Ectodermal cell (in vitro differentiated cells): ENCODE measurements around the gene PPAT. TPM values are rescaled to one million over a fixed set of nuclear protein-coding genes. Genes with fewer than 3 reads are reported as not detected.
"Not testable (repeated sequence)": the region's sequence is repeated elsewhere in the genome, so short reads cannot be mapped to it uniquely, and the experiment has no call there.

Experiments
- H3K27ac ChIP-seq: 2 replicates; pipeline ENCODE4 v1.7.0; 2013; ENCODE audit warnings: mild to moderate bottlenecking, low read depth, low read length; ENCODE audit not compliant: insufficient read depth, poor library complexity, severe bottlenecking
- H3K27me3 ChIP-seq: 2 replicates; pipeline ENCODE4 v1.7.0; 2013; ENCODE audit warnings: mild to moderate bottlenecking, low read length; ENCODE audit not compliant: insufficient read depth, control insufficient read depth, poor library complexity, severe bottlenecking
- H3K36me3 ChIP-seq: one replicate; pipeline ENCODE4 v1.7.0; 2013; ENCODE audit warnings: low read length; ENCODE audit not compliant: control insufficient read depth, insufficient read depth
- H3K4me1 ChIP-seq: one replicate; pipeline ENCODE4 v1.7.0; 2013; ENCODE audit warnings: low read length; ENCODE audit not compliant: control insufficient read depth, insufficient read depth
- H3K4me3 ChIP-seq: 2 replicates; pipeline ENCODE4 v1.7.0; 2013; ENCODE audit warnings: low read depth, low read length, control low read depth; ENCODE audit not compliant: insufficient read depth
- H3K9me3 ChIP-seq: 2 replicates; pipeline ENCODE4 v1.7.0; 2013; ENCODE audit warnings: mild to moderate bottlenecking, low read length, moderate library complexity; ENCODE audit not compliant: control insufficient read depth
- WGBS, 2 experiments: methylation state at CpG; one replicate each; pipeline ENCODE4 v1.1.7; 2013; ENCODE audit warnings: missing lambda C conversion rate in 2 of 2; 5-methylcytosine and 5-hydroxymethylcytosine counted together
- polyA plus RNA-seq, 4 experiments: library from polyadenylated mRNA; stranded (reverse); fragments of 50-300 nt; gene quantifications; one replicate each; pipeline ENCODE4 v1.2.3, GENCODE V29; 2013

PPAT gene
- 60.5 TPM for polyA plus RNA-seq (2013, experiment 1 of 4)
- polyA plus RNA-seq (2013, experiment 2 of 4) = 62.5 TPM
- 43.1 TPM for polyA plus RNA-seq (2013, experiment 3 of 4)
- 44.2 TPM for polyA plus RNA-seq (2013, experiment 4 of 4)

DNA sequence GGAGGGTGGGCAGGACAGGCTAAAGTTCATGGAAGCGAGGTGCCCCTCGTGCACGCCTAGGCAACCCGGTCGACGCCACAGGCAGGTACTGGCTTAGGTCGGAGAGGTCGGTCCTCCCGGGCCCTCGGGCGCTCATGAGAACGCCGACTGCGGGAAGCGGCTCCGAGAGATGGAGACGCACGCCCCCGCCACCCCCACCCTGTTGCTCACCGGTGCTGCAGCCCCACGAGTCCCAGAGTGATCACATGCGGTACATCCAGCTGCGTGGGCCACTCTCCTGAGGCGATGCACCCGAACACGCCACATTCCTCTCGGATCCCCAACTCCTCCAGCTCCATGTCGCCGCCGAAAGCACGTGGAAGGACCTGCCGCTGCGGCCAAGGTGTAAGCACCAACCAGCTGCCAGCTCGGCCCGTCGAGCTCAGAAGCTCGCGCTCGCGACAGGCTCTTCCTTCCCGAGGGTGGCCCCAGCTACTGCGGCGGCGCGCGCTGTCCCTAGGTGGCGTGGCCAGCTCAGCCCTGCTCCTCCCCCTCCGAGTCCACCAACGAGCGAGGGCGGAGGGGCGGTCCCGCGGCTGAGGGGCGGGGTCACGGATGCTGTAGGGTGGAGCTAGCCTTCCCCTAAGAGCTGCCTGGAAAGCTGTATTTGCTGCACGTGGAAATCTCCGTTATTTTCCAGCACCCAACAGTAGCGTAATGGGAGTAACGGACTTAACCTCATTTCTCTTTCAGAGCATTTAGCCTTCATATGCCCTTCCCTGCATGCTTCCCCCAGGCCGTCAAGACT lies at the start of gene PPAT:
TSS of gene PPAT (minus strand) at position 476 of the 787 bp plus-strand sequence. CDS start at position 338, 138 bp downstream.
- Histone ChIP-seq H3K36me3 (no peaks in the 10 kb centered on the region), H3K27ac (peak within 1 kb of the TSS; percentile 86), H3K27me3 (no peaks in the 10 kb centered on the region), H3K9me3 (no peaks in the 10 kb centered on the region), H3K4me3 (peak within 1 kb of the TSS; percentile 81), H3K4me1 (peaks cover 10% of the 10 kb centered on the region)
- 0% methylated on average over 61 of the region's 61 CpGs for WGBS, 2 experiments

DNA sequence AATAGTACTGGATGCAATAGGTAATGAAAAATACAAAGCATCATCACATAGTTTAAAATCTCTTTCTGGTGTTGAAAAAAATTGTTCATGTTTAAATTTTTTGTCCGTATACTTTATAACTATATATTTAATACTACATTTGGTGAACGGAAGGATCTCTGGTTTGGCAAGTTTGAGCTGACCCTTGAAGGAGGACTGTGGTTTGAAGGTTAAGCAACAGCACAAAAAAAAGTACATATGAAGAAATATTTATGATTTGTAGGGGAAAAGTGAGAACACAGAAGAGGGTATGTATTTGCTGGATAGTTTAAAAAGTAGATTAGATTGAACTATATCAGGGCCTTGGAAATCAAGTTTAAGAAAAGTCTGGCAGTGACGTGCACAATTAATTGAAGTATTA lies 45.3 kb upstream of the PPAT start:
- 97 to 98% methylated on average over 2 of the region's 3 CpGs for WGBS, 2 experiments

GRCh38 chr4:56477192-56477702 lies 41.8 kb upstream of the PPAT start:
- Histone ChIP-seq H3K4me1 (no peaks in the 10 kb centered on the region), H3K9me3 (no peaks in the 10 kb centered on the region), H3K4me3 (no peak overlapping the region), H3K36me3 (peaks cover 31% of the 10 kb centered on the region), H3K27me3 (no peaks in the 10 kb centered on the region), H3K27ac (no peak overlapping the region)
- 93 to 96% methylated on average over 5 of the region's 5 CpGs for WGBS, 2 experiments

More for the DNA sequence above, 45.3 kb upstream of the PPAT start:
- Histone ChIP-seq H3K36me3 (peaks cover 19% of the 10 kb centered on the region), H3K4me1 (no peaks in the 10 kb centered on the region), H3K9me3 (no peaks in the 10 kb centered on the region), H3K27me3 (no peaks in the 10 kb centered on the region), H3K27ac (no peak overlapping the region), H3K4me3 (no peak overlapping the region)

DNA sequence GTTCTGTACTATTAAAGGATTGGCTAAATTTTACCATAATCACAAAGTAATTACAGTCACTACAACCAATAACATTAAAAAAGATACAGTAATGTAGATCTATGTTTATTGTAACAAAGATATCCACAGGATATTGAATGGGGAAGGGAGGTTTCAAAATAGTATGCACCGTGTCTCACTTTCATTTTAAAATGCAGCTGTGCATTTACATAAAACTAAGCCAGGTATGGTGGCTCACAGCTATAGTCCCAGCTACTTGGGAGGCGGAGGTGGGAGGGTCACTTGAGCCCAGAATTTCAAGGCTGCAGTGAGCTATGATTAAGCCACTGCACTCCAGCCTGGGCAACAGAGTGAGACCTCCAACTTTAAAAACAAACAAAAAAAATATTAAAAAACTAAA lies 40.5 kb upstream of the PPAT start:
- Histone ChIP-seq H3K27ac (no peak overlapping the region), H3K36me3 (peaks cover 39% of the 10 kb centered on the region), H3K27me3 (no peaks in the 10 kb centered on the region), H3K4me1 (no peaks in the 10 kb centered on the region), H3K4me3 (no peak overlapping the region), H3K9me3 (no peaks in the 10 kb centered on the region)
- 94 to 100% methylated on average over 2 of the region's 2 CpGs for WGBS, 2 experiments

GRCh38 chr4:56469489-56470210 lies 34.2 kb upstream of the PPAT start:
- Histone ChIP-seq H3K36me3 (peaks cover 24% of the 10 kb centered on the region), H3K4me3 (no peak overlapping the region), H3K27ac (no peak overlapping the region), H3K4me1 (peaks cover 7% of the 10 kb centered on the region), H3K27me3 (no peaks in the 10 kb centered on the region), H3K9me3 (no peaks in the 10 kb centered on the region)
- WGBS, 2 experiments = 88 to 90% methylated on average over 6 of the region's 6 CpGs

DNA sequence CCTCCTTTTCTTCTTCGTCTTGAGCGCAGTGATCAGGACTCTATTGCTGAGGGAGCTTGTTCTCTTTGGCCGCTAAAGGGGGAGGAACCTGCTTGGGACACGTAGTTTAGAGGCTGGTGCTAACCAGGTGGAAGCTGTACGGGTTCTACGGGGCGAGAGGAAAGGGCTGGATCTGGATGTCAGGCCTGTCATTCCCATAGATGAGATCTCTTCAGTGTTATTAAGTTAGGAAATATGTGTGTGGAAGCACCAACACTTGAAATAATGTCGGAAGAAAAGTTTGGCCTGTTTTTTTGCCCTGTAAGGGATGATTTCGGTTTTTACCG lies 32.6 kb upstream of the PPAT start:
- WGBS, 2 experiments = 2% methylated on average over 10 of the region's 10 CpGs
- Histone ChIP-seq H3K4me1 (peaks cover 7% of the 10 kb centered on the region), H3K9me3 (no peaks in the 10 kb centered on the region), H3K4me3 (peak overlapping the region; percentile 73), H3K27ac (peak overlapping the region; percentile 78), H3K27me3 (no peaks in the 10 kb centered on the region), H3K36me3 (peaks cover 23% of the 10 kb centered on the region)

DNA sequence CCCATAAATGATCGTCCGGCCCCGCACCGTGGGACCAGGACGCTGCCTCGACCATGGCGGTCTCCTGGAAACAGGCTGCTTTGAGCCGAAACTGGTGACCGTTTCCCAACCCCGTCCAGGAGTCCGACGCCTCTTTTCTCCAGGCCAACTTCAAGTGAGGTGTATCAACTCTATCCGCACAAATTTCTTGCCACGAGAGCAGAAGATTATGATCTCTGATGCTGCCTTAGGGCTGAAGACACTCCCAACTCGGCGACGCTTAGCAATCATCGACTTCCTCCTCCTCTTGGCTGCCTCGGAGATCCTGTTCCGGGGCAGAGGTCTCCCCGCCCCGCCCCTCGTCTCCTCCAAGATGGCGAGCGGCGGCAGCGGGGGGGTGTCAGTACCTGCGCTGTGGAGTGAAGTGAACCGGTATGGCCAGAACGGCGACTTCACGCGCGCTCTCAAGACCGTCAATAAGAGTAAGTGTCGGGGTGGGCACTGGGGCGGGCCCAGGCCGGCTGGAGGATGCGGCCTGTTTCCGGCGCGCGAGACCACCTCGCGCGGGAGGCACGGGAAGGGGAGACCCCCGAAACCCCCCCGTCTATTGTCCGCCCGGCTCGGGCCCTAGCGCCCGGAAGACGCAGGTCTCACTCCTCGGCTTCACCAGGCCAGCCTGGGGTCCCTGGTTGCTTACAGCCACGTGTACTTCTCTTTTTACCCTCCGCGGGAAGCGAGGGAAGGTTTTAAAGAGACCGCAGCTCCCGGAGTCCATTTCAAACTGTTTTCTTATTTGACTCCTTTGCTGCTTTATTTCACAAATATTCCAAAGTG lies 32.1 kb upstream of the PPAT start, which contains the start of gene SRP72:
TSS of gene SRP72 (plus strand) at position 334 of the 813 bp plus-strand sequence. CDS start at position 353, 19 bp downstream.
- Histone ChIP-seq H3K36me3 (peaks cover 22% of the 10 kb centered on the region), H3K4me3 (peak within 1 kb of the TSS; percentile 73), H3K9me3 (no peaks in the 10 kb centered on the region), H3K4me1 (peaks cover 7% of the 10 kb centered on the region), H3K27ac (peak within 1 kb of the TSS; percentile 78), H3K27me3 (no peaks in the 10 kb centered on the region)
- 0% methylated on average over 62 of the region's 62 CpGs for WGBS, 2 experiments

DNA sequence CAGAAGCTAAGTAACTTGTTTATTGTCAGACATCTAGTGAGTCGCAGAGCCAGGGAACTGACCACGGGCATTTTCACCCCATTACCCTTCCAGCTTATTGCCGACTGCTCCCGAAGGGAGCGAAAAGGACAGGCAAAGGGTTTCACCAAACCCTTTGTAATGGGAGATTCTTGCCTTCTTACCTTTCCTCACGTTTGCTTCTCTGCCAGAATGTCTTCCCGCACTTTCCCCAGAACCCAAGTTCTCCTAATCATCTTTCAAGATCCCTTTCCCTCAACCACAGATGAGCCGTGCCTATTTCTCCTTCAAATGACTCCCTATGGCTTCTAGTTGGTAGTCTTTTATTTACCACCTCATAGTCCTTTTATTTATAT lies 31.5 kb upstream of the PPAT start:
- WGBS, 2 experiments = 0 to 1% methylated on average over 8 of the region's 8 CpGs
- peaks cover 24% of the 10 kb centered on the region for H3K36me3 ChIP-seq

GRCh38 chr4:56466296-56466761 lies 30.9 kb upstream of the PPAT start:
- H3K27me3 ChIP-seq, H3K9me3 ChIP-seq, H3K27ac ChIP-seq, H3K4me1 ChIP-seq: not testable (repeated sequence)
- peak overlapping the region; percentile 73 for H3K4me3 ChIP-seq
- H3K36me3 ChIP-seq = peaks cover 24% of the 10 kb centered on the region
- WGBS, 2 experiments = 24 to 28% methylated on average over 6 to 7 of the region's 8 CpGs

More for the DNA sequence above, 31.5 kb upstream of the PPAT start:
- H3K4me1 ChIP-seq = peaks cover 7% of the 10 kb centered on the region
- H3K27me3 ChIP-seq = no peaks in the 10 kb centered on the region
- H3K27ac ChIP-seq = no peak overlapping the region
- peak overlapping the region; percentile 73 for H3K4me3 ChIP-seq
- H3K9me3 ChIP-seq = no peaks in the 10 kb centered on the region
